HepG2 (cell line): Measurements from ENCODE around the gene PPM1M. TPM values are rescaled to one million over a fixed set of nuclear protein-coding genes. Genes with fewer than 3 reads are reported as not detected.

Experiments
- CAMTA2 ChIP-seq: sonication (generic); formaldehyde crosslinking; IDR thresholded peaks from 2 replicates; pipeline ENCODE4 v1.4.0; 2020; ENCODE audit warnings: mild to moderate bottlenecking, missing genetic modification reagents, borderline replicate concordance
- CENPT ChIP-seq: sonication (generic); formaldehyde crosslinking; IDR thresholded peaks from 2 replicates; pipeline ENCODE4 v1.8.0; 2022; ENCODE audit warnings: low read depth, mild to moderate bottlenecking, moderate library complexity, missing genetic modification reagents
- CREB1 ChIP-seq, 2 experiments: fragments of 450-650 bp in 1 of 2; IDR thresholded peaks; 2 replicates each; pipeline ENCODE4 v1.6.1; 2016 to 2017; ENCODE audit warnings: control low read depth in 1 of 2, mild to moderate bottlenecking in 1 of 2, missing compliant biosample characterization in 1 of 2, missing genetic modification characterization in 1 of 2
- FOXO1 ChIP-seq: sonication (generic); formaldehyde crosslinking; IDR thresholded peaks from 2 replicates; pipeline ENCODE4 v1.4.0; 2020; ENCODE audit warnings: missing genetic modification reagents
- GATAD2A ChIP-seq: IDR thresholded peaks from 2 replicates; pipeline ENCODE4 v1.6.1; 2016
- HNRNPUL1 ChIP-seq: fragments of 200-400 bp; formaldehyde crosslinking; IDR thresholded peaks from 2 replicates; pipeline ENCODE4 v1.6.1; 2017; ENCODE audit warnings: low read depth, mild to moderate bottlenecking, low read length, moderate library complexity
- NFKB2 ChIP-seq: sonication (generic); formaldehyde crosslinking; IDR thresholded peaks from 2 replicates; pipeline ENCODE4 v1.4.0; 2020; ENCODE audit warnings: missing genetic modification reagents, borderline replicate concordance
- NR2F1 ChIP-seq, 2 experiments: fragments of 450-650 bp in 1 of 2; formaldehyde crosslinking in 1 of 2; IDR thresholded peaks; 2 replicates each; pipeline versions ENCODE4 v1.5.0 to v1.6.1; 2016 to 2020; ENCODE audit warnings: mild to moderate bottlenecking in 1 of 2, missing compliant biosample characterization in 1 of 2, missing genetic modification reagents in 1 of 2, moderate library complexity in 1 of 2
- ONECUT2 ChIP-seq: sonication (generic); formaldehyde crosslinking; IDR thresholded peaks from 2 replicates; pipeline ENCODE4 v1.4.0; 2020; ENCODE audit warnings: missing genetic modification reagents
- ZFP62 ChIP-seq: sonication (generic); formaldehyde crosslinking; IDR thresholded peaks from 2 replicates; pipeline ENCODE4 v1.4.0; 2020; ENCODE audit warnings: missing genetic modification reagents
- ZNF264 ChIP-seq: sonication (generic); formaldehyde crosslinking; IDR thresholded peaks from 2 replicates; pipeline ENCODE4 v1.4.0; 2020; ENCODE audit warnings: missing genetic modification reagents
- ZNF558 ChIP-seq: sonication (generic); formaldehyde crosslinking; IDR thresholded peaks from 2 replicates; pipeline ENCODE4 v1.9.0; 2022; ENCODE audit warnings: mild to moderate bottlenecking, missing genetic modification reagents, borderline replicate concordance
- ZNF567 ChIP-seq: sonication (generic); formaldehyde crosslinking; IDR thresholded peaks from 2 replicates; pipeline ENCODE4 v1.8.1; 2023; ENCODE audit warnings: mild to moderate bottlenecking, missing genetic modification reagents, borderline replicate concordance
- ZNF746 ChIP-seq: sonication (generic); formaldehyde crosslinking; IDR thresholded peaks from 2 replicates; pipeline ENCODE4 v1.8.0; 2022; ENCODE audit warnings: mild to moderate bottlenecking, missing genetic modification reagents
- ZNF883 ChIP-seq: sonication (generic); formaldehyde crosslinking; IDR thresholded peaks from 2 replicates; pipeline ENCODE4 v1.5.1; 2020; ENCODE audit warnings: mild to moderate bottlenecking, missing genetic modification reagents; ENCODE audit errors: not compliant biosample characterization
- polyA plus RNA-seq, 8 experiments: library from polyadenylated mRNA; depleted of rRNA in 3 of 8; stranded (reverse) in 7 of 8; unstranded in 1 of 8; fragments of >200 nt; fragmentation: Illumina TruSeq in 4 of 8; extraction: Trizol in 4 of 8; gene quantifications; 2 replicates each; pipeline versions ENCODE4 v1.2.1 to v1.2.3, GENCODE V29; 2011 to 2016; ENCODE audit warnings: low read depth in 4 of 8, missing spikeins in 1 of 8, mixed read lengths in 1 of 8; ENCODE audit not compliant: insufficient read depth in 1 of 8
- total RNA-seq, 5 experiments: library from RNA; depleted of rRNA; stranded (reverse); fragments of >200 nt; fragmentation: Illumina TruSeq; extraction: Trizol; gene quantifications; 2 replicates each; pipeline ENCODE4 v1.2.3, GENCODE V29; 2016; ENCODE audit warnings: low read depth in 1 of 5
- TF ChIP-seq, protein P1 (sequence below): sonication (generic); formaldehyde crosslinking; IDR thresholded peaks from 2 replicates; pipeline ENCODE4 v1.8.1; 2023; ENCODE audit warnings: mild to moderate bottlenecking, moderate library complexity, missing genetic modification reagents
- TF ChIP-seq, protein P2 (sequence below): sonication (generic); formaldehyde crosslinking; IDR thresholded peaks from 2 replicates; pipeline ENCODE4 v1.8.0; 2022; ENCODE audit warnings: missing genetic modification reagents, mild to moderate bottlenecking, moderate library complexity, borderline replicate concordance
- TF ChIP-seq, protein P3 (sequence below): IDR thresholded peaks from 2 replicates; pipeline ENCODE4 v1.6.1; 2016
- TF ChIP-seq, protein P4 (sequence below): sonication (generic); formaldehyde crosslinking; IDR thresholded peaks from 2 replicates; pipeline ENCODE4 v1.8.0; 2022; ENCODE audit warnings: mild to moderate bottlenecking, missing genetic modification reagents; ENCODE audit not compliant: insufficient replicate concordance
- TF ChIP-seq, protein P5 (sequence below): sonication (generic); formaldehyde crosslinking; IDR thresholded peaks from 2 replicates; pipeline ENCODE4 v1.4.0; 2020; ENCODE audit warnings: missing genetic modification reagents
- TF ChIP-seq, protein P6 (sequence below): sonication (generic); formaldehyde crosslinking; IDR thresholded peaks from 2 replicates; pipeline ENCODE4 v1.4.0; 2020; ENCODE audit warnings: low read depth, mild to moderate bottlenecking, missing genetic modification reagents

PPM1M gene
- total and polyA plus RNA-seq, 2 of the 13 experiments (the other 11 are each of a cell fraction or from before 2014, with no cell fraction given) = 2.5 to 5.9 TPM

DNA sequence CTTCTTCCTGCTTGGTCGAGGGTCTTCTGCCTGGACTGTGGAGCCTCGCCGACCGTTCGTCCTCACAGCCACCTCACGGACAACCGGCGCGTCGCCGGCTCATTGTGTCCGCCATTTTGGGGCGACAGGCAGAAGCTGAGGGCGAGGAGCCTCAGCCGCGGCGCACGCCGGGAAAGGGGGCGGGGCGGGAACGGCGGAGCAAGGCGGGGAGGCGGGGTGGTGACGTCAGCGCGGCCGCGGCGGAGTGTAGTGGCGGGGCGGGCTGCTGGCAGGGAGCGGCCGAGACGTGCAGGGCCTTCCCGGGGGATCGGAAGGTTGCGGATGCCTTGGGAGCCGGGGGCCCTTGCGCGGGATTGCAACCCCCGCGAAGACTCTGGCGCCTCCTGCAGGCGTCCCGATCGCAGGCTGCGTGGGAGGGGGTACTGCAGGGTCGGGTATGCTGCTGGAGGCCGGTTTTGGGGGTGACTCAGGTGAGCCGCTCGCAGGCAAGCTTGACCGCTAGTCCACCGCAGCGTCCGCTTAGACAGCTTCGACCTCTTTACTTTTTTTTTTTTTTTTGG lies 33.0 kb downstream of the PPM1M start, which contains the start of gene WDR82 (continued):
- 0 out of 2 replicates have a peak, but pooled peaks have one; percentile 6 for TF ChIP-seq FOXO1 (CRISPR knock-in tag)
- TF ChIP-seq, protein P1, sequence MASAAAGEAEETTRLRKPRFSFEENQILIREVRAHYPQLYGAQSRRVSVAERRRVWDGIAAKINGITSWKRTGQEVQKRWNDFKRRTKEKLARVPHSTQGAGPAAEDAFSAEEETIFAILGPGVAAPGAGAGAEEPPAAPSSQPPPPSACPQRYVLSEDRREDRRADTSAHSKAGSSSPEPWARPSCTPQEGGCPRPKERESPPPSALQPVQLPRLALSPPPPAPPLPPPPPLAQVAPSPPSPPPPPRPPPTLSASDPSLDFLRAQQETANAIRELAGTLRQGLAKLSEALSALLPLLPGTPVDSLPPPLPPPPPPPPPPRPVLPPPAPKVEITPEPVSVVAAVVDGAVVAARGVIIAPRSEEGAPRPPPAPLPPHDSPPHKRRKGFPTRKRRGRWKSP (CRISPR knock-in tag) = peak; percentile 57; the same call in 1 of the 2 replicates
- TF ChIP-seq, protein P2, sequence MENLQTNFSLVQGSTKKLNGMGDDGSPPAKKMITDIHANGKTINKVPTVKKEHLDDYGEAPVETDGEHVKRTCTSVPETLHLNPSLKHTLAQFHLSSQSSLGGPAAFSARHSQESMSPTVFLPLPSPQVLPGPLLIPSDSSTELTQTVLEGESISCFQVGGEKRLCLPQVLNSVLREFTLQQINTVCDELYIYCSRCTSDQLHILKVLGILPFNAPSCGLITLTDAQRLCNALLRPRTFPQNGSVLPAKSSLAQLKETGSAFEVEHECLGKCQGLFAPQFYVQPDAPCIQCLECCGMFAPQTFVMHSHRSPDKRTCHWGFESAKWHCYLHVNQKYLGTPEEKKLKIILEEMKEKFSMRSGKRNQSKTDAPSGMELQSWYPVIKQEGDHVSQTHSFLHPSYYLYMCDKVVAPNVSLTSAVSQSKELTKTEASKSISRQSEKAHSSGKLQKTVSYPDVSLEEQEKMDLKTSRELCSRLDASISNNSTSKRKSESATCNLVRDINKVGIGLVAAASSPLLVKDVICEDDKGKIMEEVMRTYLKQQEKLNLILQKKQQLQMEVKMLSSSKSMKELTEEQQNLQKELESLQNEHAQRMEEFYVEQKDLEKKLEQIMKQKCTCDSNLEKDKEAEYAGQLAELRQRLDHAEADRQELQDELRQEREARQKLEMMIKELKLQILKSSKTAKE (CRISPR knock-in tag) = peak; percentile 63
- TF ChIP-seq, protein P3, sequence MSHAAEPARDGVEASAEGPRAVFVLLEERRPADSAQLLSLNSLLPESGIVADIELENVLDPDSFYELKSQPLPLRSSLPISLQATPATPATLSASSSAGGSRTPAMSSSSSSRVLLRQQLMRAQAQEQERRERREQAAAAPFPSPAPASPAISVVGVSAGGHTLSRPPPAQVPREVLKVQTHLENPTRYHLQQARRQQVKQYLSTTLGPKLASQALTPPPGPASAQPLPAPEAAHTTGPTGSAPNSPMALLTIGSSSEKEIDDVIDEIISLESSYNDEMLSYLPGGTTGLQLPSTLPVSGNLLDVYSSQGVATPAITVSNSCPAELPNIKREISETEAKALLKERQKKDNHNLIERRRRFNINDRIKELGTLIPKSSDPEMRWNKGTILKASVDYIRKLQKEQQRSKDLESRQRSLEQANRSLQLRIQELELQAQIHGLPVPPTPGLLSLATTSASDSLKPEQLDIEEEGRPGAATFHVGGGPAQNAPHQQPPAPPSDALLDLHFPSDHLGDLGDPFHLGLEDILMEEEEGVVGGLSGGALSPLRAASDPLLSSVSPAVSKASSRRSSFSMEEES = no peak
- 0 out of 2 replicates have a peak, but pooled peaks have one; percentile 70 for TF ChIP-seq NFKB2 (CRISPR knock-in tag)
- TF ChIP-seq ZNF883 (CRISPR knock-in tag) = peak; percentile 78
- TF ChIP-seq, protein P4, sequence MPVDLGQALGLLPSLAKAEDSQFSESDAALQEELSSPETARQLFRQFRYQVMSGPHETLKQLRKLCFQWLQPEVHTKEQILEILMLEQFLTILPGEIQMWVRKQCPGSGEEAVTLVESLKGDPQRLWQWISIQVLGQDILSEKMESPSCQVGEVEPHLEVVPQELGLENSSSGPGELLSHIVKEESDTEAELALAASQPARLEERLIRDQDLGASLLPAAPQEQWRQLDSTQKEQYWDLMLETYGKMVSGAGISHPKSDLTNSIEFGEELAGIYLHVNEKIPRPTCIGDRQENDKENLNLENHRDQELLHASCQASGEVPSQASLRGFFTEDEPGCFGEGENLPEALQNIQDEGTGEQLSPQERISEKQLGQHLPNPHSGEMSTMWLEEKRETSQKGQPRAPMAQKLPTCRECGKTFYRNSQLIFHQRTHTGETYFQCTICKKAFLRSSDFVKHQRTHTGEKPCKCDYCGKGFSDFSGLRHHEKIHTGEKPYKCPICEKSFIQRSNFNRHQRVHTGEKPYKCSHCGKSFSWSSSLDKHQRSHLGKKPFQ (CRISPR knock-in tag) = peak; percentile 33
- 0 out of 2 replicates have a peak, but pooled peaks have one; percentile 13 for TF ChIP-seq GATAD2A (CRISPR knock-in tag)
- TF ChIP-seq ZFP62 = 0 out of 2 replicates have a peak, but pooled peaks have one; percentile 27
- TF ChIP-seq, protein P5, sequence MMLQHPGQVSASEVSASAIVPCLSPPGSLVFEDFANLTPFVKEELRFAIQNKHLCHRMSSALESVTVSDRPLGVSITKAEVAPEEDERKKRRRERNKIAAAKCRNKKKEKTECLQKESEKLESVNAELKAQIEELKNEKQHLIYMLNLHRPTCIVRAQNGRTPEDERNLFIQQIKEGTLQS (CRISPR knock-in tag) = peak; percentile 72; the same call in 1 of the 2 replicates
- 0 out of 2 replicates have a peak, but pooled peaks have one; percentile 49 for TF ChIP-seq ZNF558 (CRISPR knock-in tag)
- peak; percentile 78; the same call in 1 of the 2 replicates for TF ChIP-seq ZNF746 (CRISPR knock-in tag)
- TF ChIP-seq ONECUT2 (CRISPR knock-in tag) = no peak
- no peak for TF ChIP-seq CAMTA2 (CRISPR knock-in tag)
- TF ChIP-seq HNRNPUL1 = no peak
- no peak for TF ChIP-seq CENPT (CRISPR knock-in tag)
- peak; percentile 49; the same call in 1 of the 2 replicates for TF ChIP-seq ZNF264 (CRISPR knock-in tag)
- TF ChIP-seq CREB1 (IDR thresholded peaks at IDR 0.05) = peak; percentile 94
- TF ChIP-seq CREB1 (CRISPR knock-in tag; IDR thresholded peaks at IDR 0.05) = peak; percentile 56; the same call in 1 of the 2 replicates
- TF ChIP-seq, protein P6, sequence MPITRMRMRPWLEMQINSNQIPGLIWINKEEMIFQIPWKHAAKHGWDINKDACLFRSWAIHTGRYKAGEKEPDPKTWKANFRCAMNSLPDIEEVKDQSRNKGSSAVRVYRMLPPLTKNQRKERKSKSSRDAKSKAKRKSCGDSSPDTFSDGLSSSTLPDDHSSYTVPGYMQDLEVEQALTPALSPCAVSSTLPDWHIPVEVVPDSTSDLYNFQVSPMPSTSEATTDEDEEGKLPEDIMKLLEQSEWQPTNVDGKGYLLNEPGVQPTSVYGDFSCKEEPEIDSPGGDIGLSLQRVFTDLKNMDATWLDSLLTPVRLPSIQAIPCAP = no peak
- no peak for TF ChIP-seq NR2F1 (CRISPR knock-in tag; IDR thresholded peaks at IDR 0.05)
- 0 out of 2 replicates have a peak, but pooled peaks have one; percentile 45 for TF ChIP-seq ZNF567 (CRISPR knock-in tag)
